Type B pancreatic cell (in vitro differentiated cells): ENCODE results near the gene HELZ2. TPM values are rescaled to one million over a fixed set of nuclear protein-coding genes. Genes with fewer than 3 reads are reported as not detected.
"Not testable (repeated sequence)": the region's sequence is repeated elsewhere in the genome, so short reads cannot be mapped to it uniquely, and the experiment has no call there.

Experiments used
- DNase-seq: peaks from one replicate; pipeline ENCODE4 v3.0.0; 2021; ENCODE audit warnings: mixed read lengths; ENCODE audit not compliant: unreplicated experiment; ENCODE audit errors: extremely low spot score
- H3K27ac Mint-ChIP-seq: 2 replicates; pipeline ENCODE4 v1.8.0; 2021; ENCODE audit warnings: mild to moderate bottlenecking, mixed read lengths
- H3K27me3 Mint-ChIP-seq: 2 replicates; pipeline ENCODE4 v1.8.0; 2021; ENCODE audit warnings: mixed read lengths
- H3K36me3 Mint-ChIP-seq: 2 replicates; pipeline ENCODE4 v1.8.0; 2021; ENCODE audit warnings: mixed read lengths
- H3K4me1 Mint-ChIP-seq: one replicate; pipeline ENCODE4 v1.8.0; 2021; ENCODE audit warnings: mixed read lengths; ENCODE audit not compliant: unreplicated experiment
- H3K4me3 Mint-ChIP-seq: 2 replicates; pipeline ENCODE4 v1.8.0; 2021; ENCODE audit warnings: mild to moderate bottlenecking, mixed read lengths
- H3K9me3 Mint-ChIP-seq: 2 replicates; pipeline ENCODE4 v1.8.0; 2021; ENCODE audit warnings: mixed read lengths
- total RNA-seq: library from RNA; stranded (reverse); gene quantifications from 2 replicates; pipeline ENCODE4 v1.2.1, GENCODE V29; 2021; ENCODE audit warnings: low replicate concordance
- TF ChIP-seq, protein P1 (sequence below): fragments of 200-600 bp; sonication (generic); conservative IDR thresholded peaks from 2 replicates; pipeline ENCODE4 v1.5.0; 2021; ENCODE audit warnings: antibody characterized with exemption, mild to moderate bottlenecking

HELZ2 gene
- total RNA-seq, 1 donor from 2014 or later, result 24.2 TPM

DNA sequence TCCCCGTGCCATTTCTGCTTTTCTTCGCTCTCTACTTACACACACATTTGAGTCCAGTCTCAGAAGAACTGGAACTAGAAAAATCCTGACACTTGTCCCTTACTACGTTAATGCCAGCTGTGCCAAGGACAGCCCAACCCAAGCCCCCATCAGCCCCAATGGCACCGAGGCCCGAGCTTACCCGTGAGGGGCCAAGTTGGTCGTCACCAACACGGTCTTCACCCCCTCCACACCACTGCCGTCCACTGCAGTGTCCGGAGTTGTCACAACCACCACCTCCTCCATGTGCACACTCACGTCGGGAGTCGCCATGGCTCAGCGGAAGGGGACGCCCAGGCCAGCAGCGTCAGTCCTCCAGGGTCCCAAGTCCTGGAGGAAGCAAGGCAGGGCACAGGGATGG lies 45.0 kb upstream of the HELZ2 start:
- Mint-ChIP-seq H3K9me3 (no peaks in the 10 kb centered on the region), H3K4me3 (no peak overlapping the region), H3K27me3 (no peaks in the 10 kb centered on the region), H3K4me1 (peaks cover 8% of the 10 kb centered on the region), H3K36me3 (peaks cover 25% of the 10 kb centered on the region), H3K27ac (no peak overlapping the region)
- TF ChIP-seq, protein P1, sequence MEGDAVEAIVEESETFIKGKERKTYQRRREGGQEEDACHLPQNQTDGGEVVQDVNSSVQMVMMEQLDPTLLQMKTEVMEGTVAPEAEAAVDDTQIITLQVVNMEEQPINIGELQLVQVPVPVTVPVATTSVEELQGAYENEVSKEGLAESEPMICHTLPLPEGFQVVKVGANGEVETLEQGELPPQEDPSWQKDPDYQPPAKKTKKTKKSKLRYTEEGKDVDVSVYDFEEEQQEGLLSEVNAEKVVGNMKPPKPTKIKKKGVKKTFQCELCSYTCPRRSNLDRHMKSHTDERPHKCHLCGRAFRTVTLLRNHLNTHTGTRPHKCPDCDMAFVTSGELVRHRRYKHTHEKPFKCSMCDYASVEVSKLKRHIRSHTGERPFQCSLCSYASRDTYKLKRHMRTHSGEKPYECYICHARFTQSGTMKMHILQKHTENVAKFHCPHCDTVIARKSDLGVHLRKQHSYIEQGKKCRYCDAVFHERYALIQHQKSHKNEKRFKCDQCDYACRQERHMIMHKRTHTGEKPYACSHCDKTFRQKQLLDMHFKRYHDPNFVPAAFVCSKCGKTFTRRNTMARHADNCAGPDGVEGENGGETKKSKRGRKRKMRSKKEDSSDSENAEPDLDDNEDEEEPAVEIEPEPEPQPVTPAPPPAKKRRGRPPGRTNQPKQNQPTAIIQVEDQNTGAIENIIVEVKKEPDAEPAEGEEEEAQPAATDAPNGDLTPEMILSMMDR, result no peak
- DNase-seq, result no peak

DNA sequence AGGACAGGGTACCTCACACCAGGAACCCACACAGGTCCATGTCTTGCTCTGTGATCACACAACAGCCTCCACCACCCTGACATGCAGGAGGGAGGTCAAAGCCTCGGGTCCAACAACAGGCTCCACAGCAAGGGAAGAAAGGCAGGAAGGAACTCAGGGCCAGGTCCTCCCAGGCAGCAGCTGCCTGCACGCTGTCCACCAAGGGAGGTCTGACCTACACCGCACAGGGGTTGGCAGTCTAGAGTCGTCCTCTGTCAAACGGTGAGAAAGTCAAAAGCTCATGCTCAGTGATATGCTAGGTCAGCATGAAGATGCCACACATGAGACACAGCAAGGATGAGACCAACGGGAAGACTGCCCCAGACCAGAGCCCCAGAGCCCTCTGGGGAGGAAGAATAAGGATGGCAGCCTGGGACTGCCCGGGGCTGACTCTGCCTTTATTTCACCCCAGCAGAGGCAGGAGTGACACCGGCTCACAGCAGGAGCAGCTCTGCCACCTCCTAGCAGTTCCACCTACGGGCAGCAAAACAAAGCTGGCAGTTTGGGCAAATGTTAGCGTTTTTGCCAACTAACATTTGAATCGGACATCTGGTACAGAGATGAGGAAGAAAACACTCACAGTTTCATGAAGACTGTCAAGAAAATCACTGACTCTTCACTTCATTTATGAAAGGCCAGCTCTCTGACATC lies 44.4 kb upstream of the HELZ2 start:
- TF ChIP-seq, protein P1, result no peak
- H3K36me3 Mint-ChIP-seq, result peaks cover 25% of the 10 kb centered on the region
- H3K9me3 Mint-ChIP-seq, result no peaks in the 10 kb centered on the region
- H3K27me3 Mint-ChIP-seq, result no peaks in the 10 kb centered on the region
- H3K4me3 Mint-ChIP-seq, result no peak overlapping the region
- peaks cover 8% of the 10 kb centered on the region for H3K4me1 Mint-ChIP-seq
- no peak overlapping the region for H3K27ac Mint-ChIP-seq
- DNase-seq, result no peak

DNA sequence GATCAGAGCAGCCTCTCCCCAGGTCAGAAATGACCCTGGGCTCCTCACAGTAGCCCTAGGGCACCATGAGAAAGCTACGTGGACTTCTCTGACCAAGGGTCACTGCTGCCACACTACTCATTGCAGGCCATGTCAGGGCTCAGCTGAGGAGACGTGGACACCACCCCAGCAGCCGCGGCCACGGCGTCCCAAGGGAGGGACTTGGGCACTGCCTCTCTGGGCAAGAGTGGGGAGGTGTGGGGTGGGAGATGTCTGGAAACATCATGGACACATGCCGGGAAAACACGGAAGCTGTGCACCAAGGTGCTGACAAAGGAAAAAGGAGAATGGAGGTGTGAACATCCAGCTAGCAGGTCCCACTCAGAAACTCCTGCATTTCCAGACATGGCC lies 43.8 kb upstream of the HELZ2 start:
- no peaks in the 10 kb centered on the region for H3K9me3 Mint-ChIP-seq
- TF ChIP-seq, protein P1, result no peak
- peaks cover 6% of the 10 kb centered on the region for H3K4me1 Mint-ChIP-seq
- peaks cover 25% of the 10 kb centered on the region for H3K36me3 Mint-ChIP-seq
- no peak overlapping the region for H3K4me3 Mint-ChIP-seq
- H3K27me3 Mint-ChIP-seq, result no peaks in the 10 kb centered on the region
- no peak overlapping the region for H3K27ac Mint-ChIP-seq
- DNase-seq, result no peak

DNA sequence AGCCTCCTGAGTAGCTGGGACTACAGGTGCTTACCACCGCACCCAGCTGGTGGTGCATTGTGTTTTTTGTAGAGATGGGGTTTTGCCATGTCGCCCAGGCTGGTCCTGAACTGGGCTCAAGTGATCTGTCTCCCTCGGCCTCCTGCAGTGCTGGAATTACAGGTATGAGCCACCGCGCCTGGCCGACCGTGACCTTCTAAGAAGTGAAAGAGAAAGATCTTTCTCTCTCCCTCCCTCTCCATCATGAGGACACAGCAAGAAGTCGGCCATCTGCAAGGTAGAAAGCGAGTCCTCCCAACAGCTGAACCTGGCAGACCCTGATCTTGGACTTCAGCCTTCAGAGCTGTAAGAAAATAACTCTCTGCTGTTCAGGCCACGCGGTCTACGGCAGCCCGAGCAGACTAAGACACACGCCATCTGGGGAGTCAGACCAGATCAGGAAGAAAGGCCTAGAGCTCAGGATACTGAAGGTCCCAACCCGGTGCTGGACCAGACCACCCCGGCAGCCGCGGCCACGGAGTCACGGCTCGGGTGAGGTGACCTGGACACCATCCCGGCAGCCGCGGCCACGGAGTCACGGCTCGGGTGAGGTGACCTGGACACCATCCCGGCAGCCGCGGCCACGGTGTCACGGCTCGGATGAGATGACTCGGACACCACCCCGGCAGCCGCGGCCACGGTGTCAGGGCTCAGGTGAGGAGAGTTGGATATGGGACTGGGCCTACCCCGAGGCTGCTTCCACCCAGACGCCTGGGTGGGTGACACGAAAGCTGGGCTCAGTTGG lies 43.2 kb upstream of the HELZ2 start:
- no peaks in the 10 kb centered on the region for H3K9me3 Mint-ChIP-seq
- H3K4me1 Mint-ChIP-seq, result peaks cover under 1% of the 10 kb centered on the region
- DNase-seq, result no peak
- no peak overlapping the region for H3K4me3 Mint-ChIP-seq
- no peak overlapping the region for H3K27ac Mint-ChIP-seq
- peaks cover 19% of the 10 kb centered on the region for H3K36me3 Mint-ChIP-seq
- TF ChIP-seq, protein P1, result no peak
- no peaks in the 10 kb centered on the region for H3K27me3 Mint-ChIP-seq

DNA sequence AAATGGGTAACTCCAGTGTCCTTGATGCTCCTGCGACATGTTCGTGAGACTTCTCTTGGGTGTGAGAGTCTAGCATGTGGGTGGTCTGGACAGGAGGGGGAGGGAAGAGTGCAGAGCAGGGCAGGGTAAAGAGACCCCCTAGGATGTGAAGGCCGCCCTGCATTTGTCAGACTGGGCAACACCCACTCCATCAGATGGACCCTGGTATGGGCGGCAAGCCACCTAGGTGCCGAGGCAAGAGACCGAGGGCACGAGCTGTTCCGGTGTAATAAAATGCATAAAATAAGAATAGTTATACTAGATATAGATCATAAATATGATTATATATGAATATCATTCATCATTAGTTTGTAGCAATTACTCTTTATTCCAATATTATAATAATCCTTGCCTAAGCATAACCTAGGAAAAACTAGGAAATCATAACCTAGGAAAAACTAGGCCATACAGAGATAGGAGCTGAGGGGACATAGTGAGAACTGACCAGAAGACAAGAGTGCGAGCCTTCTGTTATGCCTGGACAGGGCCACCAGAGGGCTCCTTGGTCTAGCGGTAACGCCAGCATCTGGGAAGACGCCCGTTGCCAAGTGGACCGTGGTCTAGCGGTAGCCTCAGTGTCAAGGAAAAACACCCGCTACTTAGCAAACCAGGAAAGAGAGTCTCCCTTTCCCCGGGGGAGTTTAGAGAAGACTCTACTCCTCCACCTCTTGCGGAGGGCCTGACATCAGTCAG lies 40.0 kb upstream of the HELZ2 start:
- peaks cover 17% of the 10 kb centered on the region for H3K36me3 Mint-ChIP-seq
- H3K27me3 Mint-ChIP-seq, H3K4me1 Mint-ChIP-seq, DNase-seq, H3K4me3 Mint-ChIP-seq, H3K27ac Mint-ChIP-seq, H3K9me3 Mint-ChIP-seq: not testable (repeated sequence)
- TF ChIP-seq, protein P1, result peak; percentile 53
